IMR-90 (cell line): ENCODE measurements around the gene C1QTNF8. TPM values are rescaled to one million over a fixed set of nuclear protein-coding genes. Genes with fewer than 3 reads are reported as not detected.

Experiments used
- ATAC-seq: fragments of 200-7000 bp; cut with Tn5 transposase; 2 replicates; pipeline ENCODE4 v1.9.1; 2020; ENCODE audit warnings: low read depth, mild to moderate bottlenecking, moderate library complexity
- BruUV-seq: library from RNA; stranded (reverse); fragments of 400-500 nt; replicated peaks from 2 replicates; lab custom pipeline; 2021; lab: Mats Ljungman, UMichigan
- CTCF ChIA-PET: fragments of 300-600 bp; formaldehyde crosslinking; extraction: SDS; loops from one replicate; lab custom pipeline; 2021; ENCODE audit warnings: antibody characterized with exemption; lab: Yijun Ruan, JAX
- POLR2A ChIA-PET: fragments of 300-600 bp; sonication (Branson Sonifier 250); formaldehyde crosslinking; loops from one replicate; lab custom pipeline; 2022; ENCODE audit warnings: antibody characterized with exemption; ENCODE audit not compliant: unreplicated experiment; lab: Charles Lee
- DNase-seq: peaks from one replicate; pipeline ENCODE4 v3.0.0; 2013
- H2AFZ ChIP-seq: replicated peaks from 2 replicates; pipeline ENCODE3; 2013; ENCODE audit warnings: low read length, mild to moderate bottlenecking; ENCODE audit not compliant: poor library complexity
- H2AK5ac ChIP-seq: 2 replicates; pipeline ENCODE4 v1.6.1; 2013; ENCODE audit warnings: low read depth, low read length, inconsistent platforms
- H2AK9ac ChIP-seq: replicated peaks from 2 replicates; pipeline ENCODE3; 2013; ENCODE audit warnings: mild to moderate bottlenecking, low read depth, low read length, moderate library complexity; ENCODE audit not compliant: poor library complexity
- H2BK120ac ChIP-seq: 2 replicates; pipeline ENCODE4 v1.6.1; 2013; ENCODE audit warnings: low read depth, low read length, inconsistent platforms
- H2BK15ac ChIP-seq: 3 replicates; pipeline ENCODE4 v1.6.1; 2013; ENCODE audit warnings: low read depth, low read length, inconsistent platforms
- H2BK20ac ChIP-seq: 2 replicates; pipeline ENCODE4 v1.6.1; 2013; ENCODE audit warnings: low read depth, mild to moderate bottlenecking, inconsistent platforms, low read length, moderate library complexity
- H2BK5ac ChIP-seq: 2 replicates; pipeline ENCODE4 v1.6.1; 2013; ENCODE audit warnings: mild to moderate bottlenecking, low read depth, low read length, inconsistent platforms; ENCODE audit not compliant: poor library complexity, severe bottlenecking
- H3K14ac ChIP-seq: replicated peaks from 2 replicates; pipeline ENCODE4 v1.6.1; 2013; ENCODE audit warnings: low read depth, low read length, inconsistent platforms
- H3K18ac ChIP-seq: 2 replicates; pipeline ENCODE4 v1.6.1; 2013; ENCODE audit warnings: low read depth, low read length, control low read depth
- H3K23ac ChIP-seq: 2 replicates; pipeline ENCODE4 v1.6.1; 2013; ENCODE audit warnings: low read depth, low read length, inconsistent platforms
- H3K27ac ChIP-seq: 2 replicates; pipeline ENCODE4 v1.5.1; 2013; ENCODE audit warnings: mild to moderate bottlenecking, control low read depth, low read length; ENCODE audit not compliant: insufficient read depth
- H3K27me3 ChIP-seq: 2 replicates; pipeline ENCODE4 v1.6.1; 2013; ENCODE audit warnings: low read length; ENCODE audit not compliant: control insufficient read depth, insufficient read depth
- H3K36me3 ChIP-seq: 2 replicates; pipeline ENCODE4 v1.6.1; 2013; ENCODE audit warnings: low read length, mixed read lengths; ENCODE audit not compliant: control insufficient read depth, insufficient read depth
- H3K4ac ChIP-seq: 2 replicates; pipeline ENCODE4 v1.6.1; 2013; ENCODE audit warnings: low read depth, low read length, inconsistent platforms
- H3K4me1 ChIP-seq: 2 replicates; pipeline ENCODE4 v1.6.1; 2013; ENCODE audit warnings: low read length, mixed read lengths; ENCODE audit not compliant: control insufficient read depth, insufficient read depth
- H3K4me2 ChIP-seq: 2 replicates; pipeline ENCODE4 v1.6.1; 2013; ENCODE audit warnings: low read depth, mild to moderate bottlenecking, control low read depth, low read length, moderate library complexity
- H3K4me3 ChIP-seq: 2 replicates; pipeline ENCODE4 v1.5.1; 2013; ENCODE audit warnings: low read depth, mild to moderate bottlenecking, control low read depth, low read length, moderate library complexity; ENCODE audit not compliant: insufficient read depth
- H3K56ac ChIP-seq: 2 replicates; pipeline ENCODE4 v1.6.1; 2013; ENCODE audit warnings: low read length, inconsistent platforms; ENCODE audit not compliant: insufficient read depth; ENCODE audit errors: extremely low read depth
- H3K79me1 ChIP-seq, 2 experiments: 2 replicates each; pipeline ENCODE4 v1.6.1; 2013; ENCODE audit warnings: low read length in 2 of 2, inconsistent platforms in 1 of 2, low read depth in 1 of 2
- H3K9ac ChIP-seq: 2 replicates; pipeline ENCODE4 v1.6.1; 2013; ENCODE audit warnings: low read depth, low read length, control low read depth
- H3K9me1 ChIP-seq: 2 replicates; pipeline ENCODE4 v1.6.1; 2013; ENCODE audit warnings: low read length, inconsistent platforms; ENCODE audit not compliant: insufficient read depth
- H3K9me3 ChIP-seq: 2 replicates; pipeline ENCODE4 v1.6.1; 2013; ENCODE audit warnings: low read length; ENCODE audit not compliant: control insufficient read depth, insufficient read depth
- H4K20me1 ChIP-seq: 2 replicates; pipeline ENCODE4 v1.6.1; 2013; ENCODE audit warnings: low read length, inconsistent platforms; ENCODE audit not compliant: insufficient read depth
- H4K5ac ChIP-seq: 2 replicates; pipeline ENCODE4 v1.6.1; 2013; ENCODE audit warnings: mild to moderate bottlenecking, low read depth, low read length, control low read depth
- H4K8ac ChIP-seq, 2 experiments: 2 replicates each; pipeline ENCODE4 v1.6.1; 2013; ENCODE audit warnings: low read depth in 2 of 2, low read length in 2 of 2, control low read depth in 1 of 2, inconsistent platforms in 1 of 2
- H4K91ac ChIP-seq: 2 replicates; pipeline ENCODE4 v1.6.1; 2013; ENCODE audit warnings: low read depth, low read length, inconsistent platforms; ENCODE audit not compliant: insufficient read depth
- BHLHE40 ChIP-seq: fragments of 150-350 bp; IDR thresholded peaks from 2 replicates; pipeline ENCODE4 v1.6.1; 2016; ENCODE audit warnings: mild to moderate bottlenecking, low read depth, low read length
- CEBPB ChIP-seq: IDR thresholded peaks from 2 replicates; pipeline ENCODE4 v1.6.1; 2012; ENCODE audit warnings: low read depth, low read length, improper control_type of control experiment
- CHD1 ChIP-seq: IDR thresholded peaks from 2 replicates; pipeline ENCODE4 v1.6.1; 2012; ENCODE audit warnings: low read depth, low read length, improper control_type of control experiment
- CTCF ChIP-seq: conservative IDR thresholded peaks from 2 replicates; pipeline ENCODE4 v1.5.1; 2012; ENCODE audit warnings: mild to moderate bottlenecking, low read depth, low read length, improper control_type of control experiment
- ELK1 ChIP-seq: fragments of 150-350 bp; IDR thresholded peaks from 2 replicates; pipeline ENCODE4 v1.6.1; 2016; ENCODE audit warnings: low read depth, mild to moderate bottlenecking, low read length, moderate library complexity, borderline replicate concordance
- FOS ChIP-seq: fragments of 150-350 bp; IDR thresholded peaks from 2 replicates; pipeline ENCODE4 v1.6.1; 2016; ENCODE audit warnings: low read depth, low read length
- MAFK ChIP-seq: IDR thresholded peaks from 2 replicates; pipeline ENCODE4 v1.6.1; 2012; ENCODE audit warnings: low read depth, low read length, improper control_type of control experiment
- MAZ ChIP-seq: IDR thresholded peaks from 2 replicates; pipeline ENCODE4 v1.6.1; 2012; ENCODE audit warnings: low read depth, mild to moderate bottlenecking, low read length, improper control_type of control experiment, moderate library complexity, borderline replicate concordance
- MXI1 ChIP-seq: IDR thresholded peaks from 2 replicates; pipeline ENCODE4 v1.6.1; 2012; ENCODE audit warnings: low read depth, mild to moderate bottlenecking, low read length, moderate library complexity, borderline replicate concordance
- NFE2L2 ChIP-seq: fragments of 150-350 bp; IDR thresholded peaks from 2 replicates; pipeline ENCODE4 v1.6.1; 2016; ENCODE audit warnings: low read depth, mild to moderate bottlenecking, low read length
- POLR2A ChIP-seq: IDR thresholded peaks from 2 replicates; pipeline ENCODE4 v1.6.1; 2012; ENCODE audit warnings: mild to moderate bottlenecking, low read depth, low read length
- RCOR1 ChIP-seq: IDR thresholded peaks from 2 replicates; pipeline ENCODE4 v1.6.1; 2012; ENCODE audit warnings: mild to moderate bottlenecking, low read length, improper control_type of control experiment; ENCODE audit not compliant: insufficient replicate concordance
- RFX5 ChIP-seq: IDR thresholded peaks from 2 replicates; pipeline ENCODE4 v1.8.0; 2012; ENCODE audit warnings: low read depth, mild to moderate bottlenecking, low read length, moderate library complexity
- SMC3 ChIP-seq: fragments of 150-350 bp; IDR thresholded peaks from 2 replicates; pipeline ENCODE4 v1.6.1; 2016; ENCODE audit warnings: low read depth, mild to moderate bottlenecking, antibody characterized with exemption, low read length, moderate library complexity
- USF2 ChIP-seq: fragments of 150-350 bp; IDR thresholded peaks from 2 replicates; pipeline ENCODE4 v1.6.1; 2017; ENCODE audit warnings: mild to moderate bottlenecking, antibody characterized with exemption, low read length, low read depth
- WGBS, 2 experiments: methylation state at CpG; one replicate each; pipeline versions ENCODE4 v1.1.5 to v1.1.7; 2013; ENCODE audit warnings: missing lambda C conversion rate in 2 of 2; ENCODE audit not compliant: insufficient read length in 1 of 2; ENCODE audit errors: extremely low coverage in 2 of 2; 5-methylcytosine and 5-hydroxymethylcytosine counted together
- dilution Hi-C: fragments of 300-500 bp; cut with HindIII; formaldehyde crosslinking; loops from one replicate; pipeline ENCODE4 v1.14.3; 2018; ENCODE audit warnings: low sequenced_read_pairs; ENCODE audit not compliant: unreplicated experiment
- in situ Hi-C: fragments of 300-500 bp; cut with MboI; formaldehyde crosslinking; loops from 3 replicates; pipeline ENCODE4 v1.14.3; 2019; ENCODE audit warnings: low sequenced_read_pairs, inconsistent platforms, mixed read lengths
- intact Hi-C: fragments of 100-400 bp; cut with micrococcal nuclease; formaldehyde crosslinking; loops from 2 replicates; pipeline ENCODE4 v1.10.0; 2022
- polyA plus RNA-seq, 3 experiments: library from polyadenylated mRNA; depleted of rRNA; stranded (reverse); fragments of >200 nt; gene quantifications; 2 replicates each; pipeline ENCODE4 v1.2.3, GENCODE V29; 2012; ENCODE audit warnings: low replicate concordance in 1 of 3
- total RNA-seq: library from RNA; depleted of rRNA; stranded (reverse); fragments of >200 nt; gene quantifications from 2 replicates; pipeline ENCODE4 v1.2.3, GENCODE V29; 2012

Gene C1QTNF8
- total and polyA plus RNA-seq, 2 of the 4 experiments (the other 2 are of a cell fraction), result not detected

DNA sequence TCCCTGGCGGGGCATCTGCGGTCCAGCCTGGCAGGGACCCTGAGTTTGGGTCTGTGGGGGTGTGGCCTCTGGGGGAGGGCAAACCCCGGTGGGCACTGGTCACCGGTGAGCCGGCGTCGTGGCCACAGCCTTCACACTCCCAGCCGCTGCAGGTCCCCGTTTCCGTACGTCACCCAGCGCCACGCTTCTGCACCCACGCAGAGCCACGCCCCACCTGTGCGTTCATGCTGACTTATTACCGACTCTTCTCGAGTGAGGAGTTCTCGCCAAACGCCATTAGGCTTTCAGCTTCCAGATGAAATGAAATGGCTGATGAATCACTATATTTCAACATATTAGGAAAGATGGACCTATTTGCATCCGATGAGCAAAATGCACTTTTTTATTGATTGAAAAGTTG is 32.3 kb downstream of the C1QTNF8 start:
- Histone ChIP-seq H2AK9ac (no peak overlapping the region), H3K23ac (no peak overlapping the region), H2BK20ac (no peak overlapping the region), H3K27me3 (peaks cover 39% of the 10 kb centered on the region), H2AK5ac (no peak overlapping the region), H4K91ac (no peak overlapping the region), H3K18ac (no peak overlapping the region), H3K4ac (no peak overlapping the region), H3K14ac (no peak overlapping the region), H4K8ac (no peak overlapping the region), H3K9ac (no peak overlapping the region), H2BK120ac (no peak overlapping the region), H4K20me1 (no peaks in the 10 kb centered on the region), H3K27ac (no peak overlapping the region), H3K36me3 (no peaks in the 10 kb centered on the region), H2AFZ (no peak overlapping the region), H2BK5ac (no peak overlapping the region), H3K79me1 (no peaks in the 10 kb centered on the region), H2BK15ac (no peak overlapping the region), H3K9me1 (no peaks in the 10 kb centered on the region), H3K4me2 (no peak overlapping the region), H4K5ac (no peak overlapping the region), H3K56ac (no peak overlapping the region), H3K9me3 (peaks cover 4% of the 10 kb centered on the region), H3K4me3 (no peak overlapping the region), H3K4me1 (no peaks in the 10 kb centered on the region)
- DNase-seq (no peak), ATAC-seq (no peak)
- 62% methylated on average over 3 of the region's 21 CpGs; no CpG with 5 or more reads in 1 of the 2 experiments for WGBS, 2 experiments
- in situ Hi-C loops (loop anchor here (25.0 kb wide), 1 partner anchor 351 kb away; the partner anchor contains the start of genes ANTKMT, FBXL16 and METRN), intact Hi-C loops (no loop called here), dilution Hi-C loops (no loop called here)
- no peak for TF ChIP-seq CHD1
- no peak for TF ChIP-seq MAFK
- no peak for TF ChIP-seq RFX5
- TF ChIP-seq MXI1, result no peak
- TF ChIP-seq SMC3, result no peak
- no peak for TF ChIP-seq FOS
- no peak for TF ChIP-seq CEBPB
- TF ChIP-seq USF2, result no peak
- no peak for TF ChIP-seq RCOR1
- TF ChIP-seq MAZ, result no peak
- TF ChIP-seq BHLHE40, result no peak
- no peak for TF ChIP-seq CTCF
- TF ChIP-seq NFE2L2, result no peak
- no peak for TF ChIP-seq ELK1
- no peak for TF ChIP-seq POLR2A
- CTCF ChIA-PET, result no interaction called here
- POLR2A ChIA-PET, result no interaction called here
- BruUV-seq, result no TSS peak
